Stimulated activated CD4-positive, alpha-beta T cell treated with anti-CD3 and anti-CD28 coated beads, TNF-alpha, amount 100 ng/mL, for 24 hours (primary cell): ENCODE results near the gene COL5A1.
"Not testable (repeated sequence)": the region's sequence is repeated elsewhere in the genome, so short reads cannot be mapped to it uniquely, and the experiment has no call there.

Experiments used
- DNase-seq, 3 experiments: peaks; one replicate each; pipeline ENCODE4 v3.0.0-alpha.2; 2020; ENCODE audit warnings: low read depth in 3 of 3

The COL5A1 gene

DNA sequence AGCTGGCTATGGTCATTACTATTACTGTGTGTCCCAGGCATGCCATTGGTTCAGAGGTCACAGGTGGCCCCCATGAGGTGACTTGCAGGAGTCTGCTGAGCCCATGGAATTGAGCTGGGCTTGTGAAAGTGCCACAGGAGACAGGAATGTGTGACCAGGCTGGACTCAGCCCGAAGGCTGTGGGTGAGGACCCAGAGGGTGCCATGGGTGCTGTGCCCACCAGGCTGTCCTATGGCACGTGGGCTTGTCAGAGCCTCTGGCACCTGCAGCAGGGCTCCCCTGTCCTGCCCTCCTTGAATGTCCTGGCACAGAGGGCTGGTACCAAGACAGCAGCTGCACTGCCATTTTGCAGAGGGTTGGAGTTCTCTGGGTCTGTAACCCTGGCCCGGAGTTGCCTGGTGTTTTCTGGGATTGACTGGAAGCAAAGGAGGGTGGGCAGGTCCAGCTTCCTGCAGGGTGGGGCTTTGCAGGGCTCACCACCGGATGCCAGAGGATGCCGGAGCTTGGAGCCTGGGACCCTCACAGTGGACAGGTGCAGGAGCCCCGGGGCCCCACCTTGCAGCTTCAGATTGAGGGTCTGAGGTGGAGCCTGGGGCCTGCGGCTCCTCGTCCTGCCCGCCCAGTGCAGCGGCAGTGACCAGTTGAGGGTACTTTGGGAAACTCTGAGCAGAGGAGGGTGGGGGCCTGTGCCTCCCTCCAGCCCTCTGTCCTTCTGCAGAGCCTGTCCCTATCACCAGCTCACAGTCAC, 14.2 kb downstream of the COL5A1 start:
- no peak for DNase-seq

DNA sequence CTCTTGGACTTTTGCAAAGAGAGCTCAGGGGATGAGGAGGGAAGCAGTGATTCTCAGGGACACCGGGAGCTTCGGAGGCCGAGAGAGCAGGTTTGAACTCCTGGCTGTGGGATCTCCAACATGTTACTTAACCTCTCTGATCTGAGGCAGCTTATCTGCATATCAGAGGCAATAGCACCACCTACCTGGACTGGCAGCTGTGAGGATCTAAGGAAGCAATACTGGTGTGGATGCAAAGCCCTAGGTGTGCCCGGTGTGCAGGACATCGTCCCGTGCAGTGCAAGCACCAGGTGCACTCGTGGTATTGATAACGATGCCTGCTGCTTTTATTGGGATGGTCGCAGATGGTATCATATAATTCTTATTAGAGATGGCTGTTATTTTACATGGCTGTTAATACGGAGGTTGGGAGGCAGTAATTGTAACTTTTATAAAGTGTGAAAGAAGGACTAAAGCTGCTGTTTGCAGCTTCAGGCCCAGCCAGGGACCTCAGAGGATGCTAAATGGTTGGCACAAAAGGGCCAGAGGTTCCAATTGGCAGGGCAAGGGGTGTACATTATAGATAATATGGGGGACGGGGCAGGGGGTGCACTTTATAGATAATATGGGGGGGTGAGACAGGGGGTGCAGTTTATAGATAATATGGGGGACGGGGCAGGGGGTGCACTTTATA, 14.9 kb downstream of the COL5A1 start:
- no peak for DNase-seq

DNA sequence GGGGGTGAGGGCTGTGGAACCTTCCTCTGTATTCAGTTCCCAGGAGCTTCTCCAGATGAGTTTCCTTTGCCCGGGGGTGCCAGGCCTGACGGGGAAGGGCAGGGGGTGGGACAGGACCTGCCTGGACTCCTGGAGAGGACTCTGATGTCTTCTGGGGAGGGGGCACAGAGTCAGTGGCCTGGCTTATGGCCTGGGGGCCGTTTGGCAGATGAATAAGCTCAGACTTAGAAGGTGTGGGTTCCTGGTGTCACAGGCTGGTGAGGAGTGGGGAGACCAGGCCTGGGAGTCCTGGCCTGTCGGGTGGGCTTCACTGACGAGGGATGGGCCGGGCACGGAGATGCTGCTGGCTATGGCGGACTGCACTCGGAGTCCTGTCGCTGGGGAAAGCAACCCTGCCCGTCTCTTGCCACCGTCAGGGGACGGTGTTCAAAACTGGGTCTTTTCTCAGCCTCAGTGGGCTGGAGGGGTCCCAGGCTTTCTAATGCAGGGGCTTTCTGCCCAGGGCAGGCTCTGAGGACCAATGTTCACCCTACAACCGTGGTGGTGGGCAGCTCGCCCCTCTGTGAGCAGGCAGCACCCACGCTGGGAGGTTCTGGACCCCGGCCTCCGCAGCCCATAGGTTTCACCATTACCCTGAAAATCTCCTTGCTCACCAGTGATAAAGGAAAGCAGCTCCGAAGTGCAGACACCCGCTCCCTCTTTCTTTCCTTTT, 16.2 kb downstream of the COL5A1 start:
- no peak for DNase-seq

DNA sequence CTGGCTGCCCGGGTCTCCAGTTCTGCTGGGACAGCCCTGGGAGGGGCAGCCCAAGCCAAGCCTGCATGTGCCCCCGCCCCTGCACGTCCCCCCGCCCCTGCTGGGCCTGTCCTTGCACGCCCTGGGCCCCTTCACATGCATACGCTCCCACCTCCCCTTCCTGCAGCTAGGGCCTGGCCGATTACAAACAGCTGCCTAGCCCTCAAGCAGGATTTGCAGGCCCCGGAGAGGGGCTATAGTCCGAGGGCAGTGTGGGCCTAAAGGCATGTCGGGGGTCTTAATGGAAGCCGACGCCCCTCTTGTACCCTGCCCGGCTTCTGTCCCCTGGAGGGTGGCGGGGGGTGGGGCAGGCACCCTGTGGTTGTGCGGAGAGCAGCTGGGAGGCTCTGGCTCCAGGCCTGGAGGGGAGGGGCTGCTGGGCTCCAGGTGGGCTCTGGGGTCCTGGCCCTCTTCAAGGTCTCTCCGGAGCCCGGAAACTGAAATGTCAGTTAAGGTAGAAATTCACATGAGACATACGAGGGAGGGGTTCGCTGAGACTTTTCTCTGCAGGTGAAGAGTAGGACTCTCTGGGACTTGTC, 16.9 kb downstream of the COL5A1 start:
- DNase-seq: no peak

DNA sequence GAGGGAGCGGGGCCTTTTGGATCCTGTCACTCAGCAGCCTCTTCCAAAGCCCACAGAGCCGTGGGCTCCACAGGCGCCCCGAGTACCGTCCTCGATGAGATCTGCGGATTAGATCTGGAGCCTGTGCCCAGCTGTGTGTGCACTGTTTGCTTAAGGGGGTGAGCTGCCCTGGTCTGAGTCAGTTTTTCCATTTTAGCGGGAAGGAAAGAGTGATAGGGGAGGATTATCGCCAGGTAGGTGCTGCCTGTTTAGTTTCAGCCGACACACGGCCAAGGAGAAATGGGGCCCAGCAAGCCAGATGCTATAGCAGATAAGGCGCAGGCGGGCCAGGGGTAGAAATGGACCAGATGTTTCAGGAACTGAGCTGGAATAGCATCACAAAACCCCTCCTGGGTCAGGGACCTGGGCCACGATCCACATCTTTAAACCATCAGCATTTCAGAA, 18.1 kb downstream of the COL5A1 start:
- no peak for DNase-seq

DNA sequence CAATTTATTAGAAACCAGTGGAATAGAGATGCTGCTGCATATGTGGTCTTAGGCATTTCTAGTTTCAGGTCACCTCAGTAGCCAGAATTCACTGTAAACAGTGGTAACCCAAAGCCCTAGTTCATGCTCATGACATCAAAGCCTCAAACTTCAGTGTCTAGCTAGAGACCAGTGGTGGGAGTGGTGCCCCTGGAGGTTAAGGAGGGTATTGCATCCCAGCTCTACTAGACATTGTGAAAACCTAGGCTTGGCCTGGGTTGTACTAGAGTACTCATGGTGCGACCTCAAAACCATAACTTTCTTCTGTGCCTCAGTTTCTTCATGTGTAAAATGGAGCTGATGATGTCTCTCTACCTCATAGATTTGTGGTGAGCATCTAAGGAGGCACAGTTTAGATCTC, 18.8 kb downstream of the COL5A1 start:
- no peak for DNase-seq

DNA sequence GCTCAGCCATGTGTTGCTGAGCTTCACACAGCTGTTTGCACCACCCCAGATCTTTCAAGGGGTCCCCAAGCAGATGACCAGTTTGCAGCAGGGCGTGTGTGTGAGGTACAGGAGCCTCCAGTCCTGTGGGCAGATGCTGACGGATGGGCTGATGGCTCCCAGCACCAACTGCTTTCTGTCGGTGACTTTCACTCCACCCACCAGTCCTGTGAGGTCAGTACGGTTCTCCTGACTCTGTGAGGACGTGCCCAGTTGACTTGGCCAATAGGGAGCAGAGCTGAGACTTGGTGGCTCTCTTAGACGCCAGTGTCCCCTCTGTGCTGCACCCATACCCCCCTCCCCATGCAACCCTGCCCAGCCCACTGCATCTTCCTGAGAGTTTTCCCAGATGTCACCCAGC, 19.7 kb downstream of the COL5A1 start:
- no peak for DNase-seq

DNA sequence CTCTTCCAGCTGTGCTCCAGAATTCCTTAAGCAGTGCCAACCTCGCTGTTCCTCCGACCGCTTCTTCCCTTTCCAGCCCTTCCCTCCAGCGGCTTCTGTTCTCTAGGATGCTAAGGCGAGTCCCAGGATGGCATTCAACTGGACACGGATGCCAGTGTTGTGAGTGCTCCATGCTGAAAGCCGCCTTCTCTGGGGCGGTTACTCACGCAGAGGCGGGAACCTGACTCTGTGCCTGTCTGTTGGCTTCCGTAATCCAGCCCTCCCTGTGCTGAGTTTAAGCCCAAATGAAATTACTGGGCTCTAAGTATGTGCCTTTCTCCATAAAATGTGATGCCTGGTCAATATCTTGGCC, 20.2 kb downstream of the COL5A1 start:
- DNase-seq: no peak

DNA sequence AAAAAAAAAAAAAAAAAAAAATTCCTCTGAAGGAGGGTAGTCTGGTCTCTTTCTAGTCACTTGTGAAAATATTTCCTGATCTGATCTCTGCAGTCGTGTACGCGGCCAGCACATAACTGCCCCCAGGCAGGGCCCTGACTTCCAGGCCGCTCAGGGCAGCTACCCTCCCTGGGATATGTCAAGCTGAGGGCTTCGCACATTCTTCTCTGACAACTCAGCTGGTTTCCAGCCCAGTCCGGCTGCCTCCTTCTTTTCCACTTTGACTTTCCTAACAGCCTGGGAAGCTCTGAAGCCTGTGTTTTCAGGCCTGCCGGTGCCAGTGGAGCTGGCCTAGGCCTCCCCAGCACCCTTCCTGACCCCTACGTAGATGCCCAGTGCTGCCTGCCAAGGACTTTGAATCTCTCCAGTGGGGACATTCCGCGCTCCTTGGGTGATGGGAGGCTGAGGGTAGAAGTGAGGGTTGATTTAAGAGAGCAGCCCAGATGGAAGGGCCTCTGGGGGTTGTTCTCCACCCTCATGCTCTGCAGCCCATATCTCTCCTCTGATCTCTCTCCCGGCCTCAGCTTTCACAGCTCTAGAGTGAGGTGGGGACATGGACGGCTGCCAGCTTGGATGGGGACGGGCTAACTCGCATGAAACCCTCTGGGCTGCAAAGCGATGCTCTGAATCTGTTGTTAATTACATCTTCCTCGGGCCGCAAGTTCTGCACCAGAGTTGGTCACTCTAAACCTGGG, 20.7 kb downstream of the COL5A1 start:
- no peak for DNase-seq

DNA sequence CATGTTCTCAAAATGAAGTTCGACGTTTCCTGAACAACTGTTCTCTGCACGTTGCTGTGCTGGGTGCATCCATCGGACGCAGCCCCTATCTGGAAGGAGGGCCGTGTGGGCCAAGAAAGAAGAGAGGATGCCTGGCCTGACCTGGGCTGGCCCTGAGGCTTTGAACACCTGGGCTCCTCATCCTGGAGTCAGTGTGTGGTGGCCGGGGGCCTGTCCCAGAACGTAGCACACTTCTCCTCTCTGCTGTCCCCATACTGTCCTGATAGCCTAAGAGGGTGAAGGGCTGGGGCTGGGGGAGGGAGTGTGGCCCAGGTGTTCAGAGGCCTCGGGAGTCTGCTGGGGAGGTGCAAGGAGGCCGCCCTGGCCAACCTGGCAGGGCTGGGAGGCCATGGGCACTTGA, 21.5 kb downstream of the COL5A1 start:
- no peak for DNase-seq

DNA sequence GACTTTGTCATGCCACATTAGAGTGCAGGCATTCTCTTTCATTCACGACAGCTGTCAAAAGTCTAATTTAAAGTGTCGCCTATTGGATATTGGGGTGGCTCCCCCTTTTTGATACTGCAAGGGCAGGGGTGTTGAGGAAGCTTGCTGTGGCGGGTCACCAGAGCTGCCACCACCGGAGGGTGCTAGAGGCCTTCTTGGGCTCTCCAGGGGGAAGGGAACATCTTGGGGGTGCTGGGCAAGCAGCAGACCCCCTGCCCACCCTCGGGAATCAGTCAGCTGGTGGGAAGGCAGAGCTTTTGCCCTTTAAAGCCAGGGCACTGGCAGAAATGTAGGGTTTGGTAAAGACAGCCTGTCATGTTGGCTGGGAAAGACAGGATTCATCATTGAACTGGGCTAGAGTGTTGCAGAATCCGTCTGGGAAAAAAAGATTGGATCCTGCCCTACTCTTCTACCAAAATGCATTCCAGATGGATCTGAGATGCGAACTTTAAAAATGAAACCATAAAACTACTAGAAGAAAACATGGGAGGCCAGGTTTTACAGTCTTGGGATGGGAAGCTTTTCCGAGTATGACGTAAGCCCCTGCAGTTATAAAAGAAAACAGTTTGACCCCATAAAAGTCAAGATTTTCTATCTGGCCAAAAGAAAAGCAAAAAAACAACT, 22.3 kb downstream of the COL5A1 start:
- no peak for DNase-seq

DNA sequence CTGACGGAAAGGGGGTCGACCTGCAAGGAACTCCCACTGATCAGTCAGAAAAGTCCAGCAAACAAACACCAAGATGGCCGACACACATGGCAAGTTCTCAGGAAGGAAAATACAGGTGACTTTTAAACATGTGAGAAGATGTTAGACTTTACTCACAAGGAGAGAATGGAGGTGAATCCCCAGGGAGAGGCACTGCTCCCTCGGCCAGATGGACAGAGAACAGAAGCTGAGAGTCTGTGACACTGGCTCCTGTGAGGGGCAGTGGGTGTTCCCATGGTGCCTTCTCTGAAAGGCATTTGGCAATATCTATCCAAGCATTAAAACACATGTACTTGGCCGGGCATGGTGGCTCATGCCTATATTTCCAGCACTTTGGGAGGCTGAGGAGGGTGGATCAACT, 22.8 kb downstream of the COL5A1 start:
- no peak for DNase-seq

DNA sequence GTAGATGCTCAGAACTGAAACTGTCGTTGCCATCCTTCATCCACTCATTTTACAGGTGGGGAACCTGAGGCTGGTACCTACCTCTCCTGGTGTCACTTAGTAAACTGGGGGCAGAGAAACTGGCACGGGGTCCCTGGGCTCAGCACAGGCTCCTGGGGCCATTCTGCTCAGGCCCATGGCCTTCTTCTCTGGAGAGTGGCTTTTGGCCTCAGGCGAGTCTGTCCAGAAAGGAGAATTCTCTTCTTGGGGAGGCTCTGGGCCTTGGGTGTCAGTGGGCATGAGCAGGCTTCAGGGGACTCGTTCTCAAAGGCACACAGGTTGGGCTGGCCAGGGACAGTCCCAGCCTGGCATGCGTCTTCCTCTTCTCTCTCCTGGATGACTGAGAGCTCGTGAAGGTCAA, 24.6 kb downstream of the COL5A1 start:
- no peak for DNase-seq

DNA sequence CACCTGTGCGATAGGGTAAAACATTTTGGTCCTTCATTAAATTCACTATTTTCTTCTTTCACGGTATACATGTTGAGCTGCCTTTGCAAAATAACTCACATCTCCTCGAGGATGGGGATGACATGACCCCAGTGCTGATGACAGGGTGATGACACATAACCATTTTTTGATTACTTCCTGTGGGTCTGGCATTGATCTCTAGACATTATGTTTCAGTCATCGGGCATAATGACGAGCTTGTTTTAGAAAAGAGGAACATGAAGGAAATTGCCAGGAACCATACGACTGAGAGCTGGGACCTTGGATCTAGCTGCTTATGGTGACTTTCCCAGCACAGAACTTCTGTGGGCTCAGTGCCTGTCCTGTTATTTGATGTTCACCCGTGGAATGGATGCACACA, 25.2 kb downstream of the COL5A1 start:
- DNase-seq: no peak

DNA sequence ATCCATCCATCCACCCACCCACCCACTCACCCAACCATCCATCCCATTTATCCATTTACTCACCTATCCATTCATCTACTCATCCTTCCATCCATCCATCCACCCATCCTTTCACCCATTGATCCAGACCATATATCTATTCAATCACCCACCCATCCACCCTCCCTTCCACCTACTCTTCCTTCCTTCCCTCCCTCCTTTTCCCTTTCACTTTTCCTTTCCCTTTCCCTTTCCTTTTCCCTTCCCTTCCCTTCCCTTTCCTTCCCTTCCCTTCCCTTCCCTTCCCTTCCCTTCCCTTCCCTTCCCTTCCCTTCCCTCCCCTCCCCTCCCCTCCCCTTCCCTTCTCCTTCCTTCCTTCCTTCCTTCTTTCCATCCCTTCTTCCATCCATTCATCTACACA, 27.4 kb downstream of the COL5A1 start:
- not testable (repeated sequence) for DNase-seq

DNA sequence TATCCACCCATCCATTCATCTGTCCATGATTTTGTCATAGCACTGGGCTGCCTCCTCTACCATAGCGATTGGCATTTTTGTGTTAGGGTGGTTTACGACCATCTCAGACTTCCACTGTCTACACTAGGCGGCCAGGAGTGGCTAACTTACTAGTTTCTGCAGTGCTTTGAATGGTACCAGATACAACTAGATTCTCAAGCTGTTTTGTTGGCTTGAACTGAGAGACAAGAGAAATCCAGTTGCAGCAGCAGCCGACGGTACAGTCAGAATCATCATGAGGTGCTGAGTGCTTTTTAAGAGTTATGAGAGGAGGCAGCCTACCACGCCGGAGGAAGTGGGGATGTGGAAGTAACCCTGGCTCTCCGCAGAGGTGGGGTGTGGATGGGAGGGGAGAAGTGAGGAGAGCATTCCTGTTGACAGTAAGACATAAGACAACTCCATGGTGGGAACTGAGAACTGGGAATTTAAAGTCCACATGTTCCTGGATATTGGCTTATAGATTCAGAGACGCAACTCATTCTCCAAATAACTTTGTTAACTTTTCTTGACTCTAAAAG, 27.9 kb downstream of the COL5A1 start:
- DNase-seq: no peak

DNA sequence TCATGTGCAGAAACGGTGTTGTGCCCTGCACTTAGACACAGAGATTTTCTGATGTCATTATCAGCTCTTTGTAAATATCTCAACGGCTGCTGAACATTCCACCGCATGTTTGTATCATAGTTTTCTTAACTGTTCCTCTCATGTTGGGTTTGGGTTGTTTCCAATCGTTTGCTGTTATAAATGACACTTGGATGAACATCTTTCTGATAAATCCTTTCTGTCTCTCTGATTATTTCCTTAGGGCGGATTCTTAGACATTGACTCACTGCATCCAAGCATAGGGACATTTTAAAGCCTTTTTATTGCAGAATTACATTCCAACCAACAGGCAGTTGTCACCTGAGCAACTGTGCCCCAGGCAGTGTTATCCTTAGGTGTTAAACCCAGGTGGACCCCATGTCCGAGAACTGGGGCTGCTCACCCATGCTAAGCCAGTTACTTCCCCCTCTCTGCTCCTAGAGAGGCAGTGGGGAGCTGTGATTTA, 28.5 kb downstream of the COL5A1 start:
- DNase-seq: no peak

DNA sequence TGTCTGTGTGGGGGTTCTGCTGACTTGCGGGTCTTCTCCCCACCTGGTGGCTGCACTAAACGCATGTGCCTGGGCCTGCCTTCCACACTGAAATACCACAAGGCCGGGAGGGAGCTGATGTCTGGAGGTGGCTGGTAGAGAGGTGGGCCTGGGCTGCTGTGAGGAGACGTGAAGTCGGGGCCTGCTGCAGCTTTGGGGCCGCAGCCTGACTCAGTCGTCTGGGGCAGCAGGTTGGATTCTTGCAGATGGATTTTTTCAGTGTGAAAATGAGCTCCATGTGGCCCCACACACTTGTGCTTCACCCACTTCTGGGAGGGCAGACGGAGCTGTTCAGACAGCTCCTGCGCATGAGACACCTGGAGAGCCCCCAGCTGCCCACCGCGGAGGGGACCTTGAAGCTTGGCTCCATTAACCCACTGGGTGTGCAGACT, 29.3 kb downstream of the COL5A1 start:
- DNase-seq: no peak

DNA sequence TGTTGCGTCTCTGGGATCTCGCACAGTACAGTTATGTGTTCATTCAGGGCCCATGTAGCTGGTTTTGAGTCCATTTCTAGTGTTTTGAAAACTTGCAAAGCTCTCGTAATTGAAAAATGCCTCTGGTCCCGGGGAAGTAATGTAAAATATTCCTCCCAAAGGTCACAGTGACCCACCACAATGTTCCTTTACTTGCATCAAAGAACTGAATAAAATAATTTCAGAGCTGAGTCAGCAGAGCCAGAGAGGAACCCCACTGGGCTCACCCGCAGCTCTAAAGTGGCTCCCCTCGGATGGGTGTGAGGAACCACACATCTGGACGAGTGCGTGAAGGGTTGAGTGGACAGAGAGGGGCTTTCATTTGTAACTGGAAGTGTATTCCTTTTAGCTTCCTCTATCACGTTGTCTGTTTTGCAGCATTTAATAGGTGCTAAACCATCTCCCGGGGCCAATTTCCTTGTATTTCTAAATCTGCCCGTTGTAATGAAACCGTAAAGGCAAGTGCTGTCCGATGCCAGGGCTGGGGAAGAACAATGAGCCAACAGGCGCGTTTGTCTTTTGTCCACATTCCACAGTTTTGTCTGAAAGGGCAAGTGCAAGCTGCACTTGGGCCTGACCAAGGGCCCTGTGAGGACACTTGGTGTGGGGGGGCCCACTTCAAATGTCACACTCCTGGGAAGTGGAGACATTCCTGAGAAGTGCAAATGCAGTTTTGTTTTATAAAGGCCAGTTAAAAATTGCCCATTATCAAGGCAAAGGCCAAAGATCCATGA, 29.9 kb downstream of the COL5A1 start:
- DNase-seq: no peak

DNA sequence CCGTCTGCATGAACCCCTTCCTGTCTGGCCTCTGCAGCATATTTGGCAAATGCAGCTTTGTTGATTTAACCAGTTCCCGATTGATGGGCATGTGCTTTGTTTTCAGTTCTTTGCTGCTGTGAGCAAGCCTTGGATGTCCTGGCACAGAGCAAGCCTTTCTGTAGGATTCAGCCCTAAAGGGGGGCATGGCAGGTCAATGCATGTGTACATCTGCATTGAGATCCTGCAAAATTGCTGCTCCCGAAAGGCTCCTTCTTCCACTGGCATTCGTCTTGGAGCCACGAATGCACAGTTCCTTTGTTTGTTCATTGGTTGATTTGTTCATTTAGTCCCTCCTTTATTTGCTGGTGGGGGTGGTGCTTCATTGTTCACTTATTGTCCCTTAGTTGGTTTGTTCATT, 34.8 kb downstream of the COL5A1 start:
- DNase-seq: no peak
